IMR-90 (cell line): ENCODE measurements around the gene ABR. TPM values are rescaled to one million over a fixed set of nuclear protein-coding genes. Genes with fewer than 3 reads are reported as not detected.

Experiments
- CEBPB ChIP-seq: IDR thresholded peaks from 2 replicates; pipeline ENCODE4 v1.6.1; 2012; ENCODE audit warnings: low read depth, low read length, improper control_type of control experiment
- CHD1 ChIP-seq: IDR thresholded peaks from 2 replicates; pipeline ENCODE4 v1.6.1; 2012; ENCODE audit warnings: low read depth, low read length, improper control_type of control experiment
- CTCF ChIP-seq: conservative IDR thresholded peaks from 2 replicates; pipeline ENCODE4 v1.5.1; 2012; ENCODE audit warnings: mild to moderate bottlenecking, low read depth, low read length, improper control_type of control experiment
- MXI1 ChIP-seq: IDR thresholded peaks from 2 replicates; pipeline ENCODE4 v1.6.1; 2012; ENCODE audit warnings: low read depth, mild to moderate bottlenecking, low read length, moderate library complexity, borderline replicate concordance
- POLR2A ChIP-seq: IDR thresholded peaks from 2 replicates; pipeline ENCODE4 v1.6.1; 2012; ENCODE audit warnings: mild to moderate bottlenecking, low read depth, low read length
- polyA plus RNA-seq, 3 experiments: library from polyadenylated mRNA; depleted of rRNA; stranded (reverse); fragments of >200 nt; gene quantifications; 2 replicates each; pipeline ENCODE4 v1.2.3, GENCODE V29; 2012; ENCODE audit warnings: low replicate concordance in 1 of 3
- total RNA-seq: library from RNA; depleted of rRNA; stranded (reverse); fragments of >200 nt; gene quantifications from 2 replicates; pipeline ENCODE4 v1.2.3, GENCODE V29; 2012

The ABR gene
- total and polyA plus RNA-seq, 2 of the 4 experiments (the other 2 are of a cell fraction), result 28.3 to 79.7 TPM

GRCh38 chr17:1083451-1084187, 96.2 kb downstream of the ABR start (continued):
- TF ChIP-seq CEBPB, result no peak
- TF ChIP-seq POLR2A, result no peak
- TF ChIP-seq CHD1, result no peak
- no peak for TF ChIP-seq MXI1
- no peak for TF ChIP-seq CTCF
